ENCODE data around the gene PRICKLE1.

PRICKLE1 gene

DNA sequence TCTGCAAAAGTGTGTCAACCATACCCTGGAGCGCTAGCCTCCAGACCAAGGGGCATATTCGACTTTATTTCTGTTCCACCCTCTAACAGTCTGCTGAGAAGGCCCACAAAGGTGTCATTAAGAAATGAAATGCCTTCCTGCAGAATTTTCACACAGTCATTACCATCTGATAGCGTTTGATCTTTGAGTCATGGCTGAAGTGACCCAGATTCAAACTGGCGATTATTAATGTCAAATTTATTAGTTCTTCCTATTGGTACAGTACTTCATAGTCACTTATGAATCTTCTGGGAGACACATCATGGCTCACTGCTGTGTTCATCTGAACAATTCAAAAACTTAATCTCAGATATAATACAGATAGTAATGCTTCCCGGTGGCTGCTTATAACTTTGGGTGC is 13.2 kb downstream of the PRICKLE1 start:
- no peaks in the 10 kb centered on the region for H3K9me3 ChIP-seq (ENCODE audit: insufficient read depth, low read depth, low read length)
- H2AFZ ChIP-seq (ENCODE audit: low read length): no peak overlapping the region
- no peaks in the 10 kb centered on the region for H3F3A ChIP-seq (ENCODE audit: low read depth)
- no peaks in the 10 kb centered on the region for H3K27me3 ChIP-seq (ENCODE audit: insufficient read depth, low read length, poor library complexity, severe bottlenecking)
- H3K79me2 ChIP-seq (ENCODE audit: insufficient read depth, low read length): no peaks in the 10 kb centered on the region
- no peaks in the 10 kb centered on the region for H3K9me2 ChIP-seq (replicated peaks; ENCODE audit: low read depth, low read length)
- H3K4me1 ChIP-seq (ENCODE audit: insufficient read depth, low read length, poor library complexity, severe bottlenecking): no peaks in the 10 kb centered on the region
- H3K4me3 ChIP-seq (ENCODE audit: low read length, poor library complexity, severe bottlenecking): no peak overlapping the region
- H3K9ac ChIP-seq (ENCODE audit: low read depth, low read length, poor library complexity, severe bottlenecking): no peak overlapping the region
- H4K20me1 ChIP-seq (ENCODE audit: insufficient read depth, low read length, poor library complexity, severe bottlenecking): no peaks in the 10 kb centered on the region
- no peaks in the 10 kb centered on the region for H3K36me3 ChIP-seq (ENCODE audit: insufficient read depth, low read length)
- TF ChIP-seq, protein P1, sequence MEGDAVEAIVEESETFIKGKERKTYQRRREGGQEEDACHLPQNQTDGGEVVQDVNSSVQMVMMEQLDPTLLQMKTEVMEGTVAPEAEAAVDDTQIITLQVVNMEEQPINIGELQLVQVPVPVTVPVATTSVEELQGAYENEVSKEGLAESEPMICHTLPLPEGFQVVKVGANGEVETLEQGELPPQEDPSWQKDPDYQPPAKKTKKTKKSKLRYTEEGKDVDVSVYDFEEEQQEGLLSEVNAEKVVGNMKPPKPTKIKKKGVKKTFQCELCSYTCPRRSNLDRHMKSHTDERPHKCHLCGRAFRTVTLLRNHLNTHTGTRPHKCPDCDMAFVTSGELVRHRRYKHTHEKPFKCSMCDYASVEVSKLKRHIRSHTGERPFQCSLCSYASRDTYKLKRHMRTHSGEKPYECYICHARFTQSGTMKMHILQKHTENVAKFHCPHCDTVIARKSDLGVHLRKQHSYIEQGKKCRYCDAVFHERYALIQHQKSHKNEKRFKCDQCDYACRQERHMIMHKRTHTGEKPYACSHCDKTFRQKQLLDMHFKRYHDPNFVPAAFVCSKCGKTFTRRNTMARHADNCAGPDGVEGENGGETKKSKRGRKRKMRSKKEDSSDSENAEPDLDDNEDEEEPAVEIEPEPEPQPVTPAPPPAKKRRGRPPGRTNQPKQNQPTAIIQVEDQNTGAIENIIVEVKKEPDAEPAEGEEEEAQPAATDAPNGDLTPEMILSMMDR (conservative IDR thresholded peaks at IDR 0.05; ENCODE audit: low read length): no peak
- TF ChIP-seq EZH2phosphoT487 (IDR thresholded peaks at IDR 0.05; ENCODE audit: borderline replicate concordance): no peak
- H3K4me2 ChIP-seq (ENCODE audit: low read depth, low read length, poor library complexity, severe bottlenecking): no peak overlapping the region

DNA sequence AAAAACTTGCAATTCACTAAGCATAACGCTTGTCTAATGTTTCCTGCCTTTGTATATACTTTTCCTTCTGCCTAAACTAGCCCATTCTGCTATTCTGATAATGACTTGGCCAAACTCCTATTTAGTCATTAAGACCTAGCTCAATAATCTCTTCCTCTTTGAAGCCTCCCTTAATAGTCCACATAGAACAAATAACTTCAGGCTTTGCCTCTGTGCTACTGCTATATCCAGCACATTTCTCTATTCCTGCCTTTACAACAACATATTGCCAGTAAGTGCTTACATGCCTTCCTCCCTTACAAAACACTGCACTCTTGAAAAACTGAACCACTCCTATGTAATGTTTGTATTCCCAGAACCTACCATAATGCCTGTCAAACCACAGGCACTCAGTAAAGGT is 13.8 kb downstream of the PRICKLE1 start:
- H4K20me1 ChIP-seq (ENCODE audit: insufficient read depth, low read length, poor library complexity, severe bottlenecking): no peaks in the 10 kb centered on the region
- no peak overlapping the region for H3K9ac ChIP-seq (ENCODE audit: low read depth, low read length, poor library complexity, severe bottlenecking)
- no peaks in the 10 kb centered on the region for H3K27me3 ChIP-seq (ENCODE audit: insufficient read depth, low read length, poor library complexity, severe bottlenecking)
- no peaks in the 10 kb centered on the region for H3K9me2 ChIP-seq (replicated peaks; ENCODE audit: low read depth, low read length)
- no peak overlapping the region for H3K4me2 ChIP-seq (ENCODE audit: low read depth, low read length, poor library complexity, severe bottlenecking)
- no peak overlapping the region for H3K4me3 ChIP-seq (ENCODE audit: low read length, poor library complexity, severe bottlenecking)
- no peak overlapping the region for H2AFZ ChIP-seq (ENCODE audit: low read length)
- TF ChIP-seq, protein P1 (conservative IDR thresholded peaks at IDR 0.05; ENCODE audit: low read length): no peak
- TF ChIP-seq EZH2phosphoT487 (IDR thresholded peaks at IDR 0.05; ENCODE audit: borderline replicate concordance): no peak
- no peaks in the 10 kb centered on the region for H3K9me3 ChIP-seq (ENCODE audit: insufficient read depth, low read depth, low read length)
- no peaks in the 10 kb centered on the region for H3K4me1 ChIP-seq (ENCODE audit: insufficient read depth, low read length, poor library complexity, severe bottlenecking)
- H3K79me2 ChIP-seq (ENCODE audit: insufficient read depth, low read length): no peaks in the 10 kb centered on the region
- no peaks in the 10 kb centered on the region for H3K36me3 ChIP-seq (ENCODE audit: insufficient read depth, low read length)
- H3F3A ChIP-seq (ENCODE audit: low read depth): no peaks in the 10 kb centered on the region

DNA sequence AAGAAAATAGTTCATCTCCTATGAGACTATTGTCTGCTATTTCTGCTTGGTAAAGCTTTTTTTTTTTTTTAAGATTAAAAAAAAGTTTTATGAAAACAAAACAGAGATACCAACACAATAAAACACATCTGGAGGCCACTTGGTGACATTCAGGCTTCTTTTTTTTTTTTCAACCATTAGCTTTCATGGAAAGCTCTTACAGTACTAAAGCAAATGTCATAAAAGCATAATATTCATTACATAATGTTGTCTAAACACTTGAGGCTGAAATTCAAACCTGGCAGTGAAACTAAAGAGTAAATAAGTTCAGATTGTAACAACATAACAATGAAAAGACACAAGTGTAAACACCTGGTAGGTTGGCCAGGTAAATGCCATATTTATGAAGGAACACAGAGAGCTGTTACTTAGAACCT is 14.7 kb downstream of the PRICKLE1 start:
- Histone ChIP-seq H3F3A (ENCODE audit: low read depth) (no peaks in the 10 kb centered on the region), H3K9me2 (replicated peaks; ENCODE audit: low read depth, low read length) (no peaks in the 10 kb centered on the region), H3K9me3 (ENCODE audit: insufficient read depth, low read depth, low read length) (no peaks in the 10 kb centered on the region), H3K4me3 (ENCODE audit: low read length, poor library complexity, severe bottlenecking) (no peak overlapping the region), H3K9ac (ENCODE audit: low read depth, low read length, poor library complexity, severe bottlenecking) (no peak overlapping the region), H3K4me2 (ENCODE audit: low read depth, low read length, poor library complexity, severe bottlenecking) (no peak overlapping the region), H3K36me3 (ENCODE audit: insufficient read depth, low read length) (no peaks in the 10 kb centered on the region), H4K20me1 (ENCODE audit: insufficient read depth, low read length, poor library complexity, severe bottlenecking) (no peaks in the 10 kb centered on the region), H3K79me2 (ENCODE audit: insufficient read depth, low read length) (no peaks in the 10 kb centered on the region), H3K4me1 (ENCODE audit: insufficient read depth, low read length, poor library complexity, severe bottlenecking) (no peaks in the 10 kb centered on the region), H3K27me3 (ENCODE audit: insufficient read depth, low read length, poor library complexity, severe bottlenecking) (no peaks in the 10 kb centered on the region), H2AFZ (ENCODE audit: low read length) (0 out of 2 replicates have a peak overlapping the region, but pooled peaks have one; percentile 49)
- no peak for TF ChIP-seq EZH2phosphoT487 (IDR thresholded peaks at IDR 0.05; ENCODE audit: borderline replicate concordance)
- TF ChIP-seq, protein P1 (conservative IDR thresholded peaks at IDR 0.05; ENCODE audit: low read length): no peak

Data from Loucy (cell line).